AG04449 (cell line): Measurements from ENCODE around the gene TAMALIN.

Source experiments
- CTCF ChIA-PET: fragments of 350-600 bp; formaldehyde crosslinking; extraction: SDS; loops from one replicate; lab custom pipeline; 2021; ENCODE audit warnings: antibody characterized with exemption; lab: Yijun Ruan, JAX
- POLR2A ChIA-PET: fragments of 400-600, 350-600 bp; formaldehyde crosslinking; extraction: SDS; loops from one replicate; lab custom pipeline; 2020; ENCODE audit warnings: antibody characterized with exemption, inconsistent platforms; lab: Yijun Ruan, JAX
- DNase-seq: peaks from one replicate; pipeline ENCODE4 v3.0.0-alpha.2; 2010; ENCODE audit warnings: low read depth, low spot score
- H3K4me3 ChIP-seq: 2 replicates; pipeline ENCODE4 v1.5.1; 2011; ENCODE audit warnings: low read depth, mild to moderate bottlenecking, control low read depth, low read length
- TF ChIP-seq, protein P1 (sequence below): IDR thresholded peaks from one replicate; pipeline ENCODE4 v1.5.1; 2011; ENCODE audit warnings: mild to moderate bottlenecking, moderate library complexity, low read length, control low read depth, inconsistent platforms; ENCODE audit not compliant: insufficient read depth; ENCODE audit errors: missing control alignments

Gene TAMALIN

DNA sequence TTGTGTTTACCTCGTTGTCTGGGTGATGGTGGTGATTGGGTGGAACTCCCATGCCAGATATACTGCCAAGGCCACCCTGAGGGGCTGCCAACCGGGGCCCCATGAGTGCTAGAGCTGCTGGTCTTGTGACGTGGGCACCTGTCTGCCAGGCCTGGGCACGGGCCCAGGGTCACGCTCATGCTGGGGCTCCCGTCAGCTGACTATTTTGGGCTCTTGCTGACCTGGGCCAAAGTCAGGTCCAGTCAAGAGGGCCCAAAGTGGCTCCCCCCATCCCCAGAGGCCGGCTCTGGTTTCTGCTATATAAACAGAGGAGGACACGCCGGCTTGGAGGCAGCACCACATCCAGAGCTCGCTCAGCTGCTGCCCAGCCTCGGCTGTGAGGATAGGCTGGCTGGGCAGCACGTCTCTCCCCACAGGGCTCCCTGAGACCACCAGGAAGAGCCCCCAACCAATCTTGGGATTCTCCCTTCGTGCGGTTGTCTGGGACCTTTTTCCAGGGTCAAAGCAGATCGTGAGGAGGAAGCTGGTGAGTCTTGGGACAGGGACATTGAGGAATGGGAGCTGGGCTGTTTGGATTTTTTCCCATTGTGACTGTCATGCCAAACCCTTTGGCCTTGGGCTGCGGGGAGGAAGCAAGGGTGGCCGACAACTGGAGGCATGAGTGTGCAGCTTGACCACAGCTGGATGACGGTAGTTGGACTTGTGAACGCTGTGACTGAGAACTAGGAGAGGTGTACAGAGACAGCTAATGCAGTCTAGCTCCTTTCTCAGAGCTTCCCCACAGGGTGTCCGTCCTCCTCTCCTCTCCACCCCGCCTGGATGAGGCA is 36.9 kb downstream of the TAMALIN start:
- CTCF ChIA-PET = interaction anchor here (0.7 to 32.6 kb wide), 6 partner anchors 13 to 145 kb away, joined by 3 to 1695 read pairs (median 7); partner anchors contain the start of genes ATG101, NR4A1 and SMIM41
- POLR2A ChIA-PET = interaction anchor here (0.5 to 1.3 kb wide), 3 partner anchors 11 to 50 kb away, joined by 3 to 5 read pairs (median 3); no protein-coding TSS in a partner anchor
- TF ChIP-seq, protein P1, sequence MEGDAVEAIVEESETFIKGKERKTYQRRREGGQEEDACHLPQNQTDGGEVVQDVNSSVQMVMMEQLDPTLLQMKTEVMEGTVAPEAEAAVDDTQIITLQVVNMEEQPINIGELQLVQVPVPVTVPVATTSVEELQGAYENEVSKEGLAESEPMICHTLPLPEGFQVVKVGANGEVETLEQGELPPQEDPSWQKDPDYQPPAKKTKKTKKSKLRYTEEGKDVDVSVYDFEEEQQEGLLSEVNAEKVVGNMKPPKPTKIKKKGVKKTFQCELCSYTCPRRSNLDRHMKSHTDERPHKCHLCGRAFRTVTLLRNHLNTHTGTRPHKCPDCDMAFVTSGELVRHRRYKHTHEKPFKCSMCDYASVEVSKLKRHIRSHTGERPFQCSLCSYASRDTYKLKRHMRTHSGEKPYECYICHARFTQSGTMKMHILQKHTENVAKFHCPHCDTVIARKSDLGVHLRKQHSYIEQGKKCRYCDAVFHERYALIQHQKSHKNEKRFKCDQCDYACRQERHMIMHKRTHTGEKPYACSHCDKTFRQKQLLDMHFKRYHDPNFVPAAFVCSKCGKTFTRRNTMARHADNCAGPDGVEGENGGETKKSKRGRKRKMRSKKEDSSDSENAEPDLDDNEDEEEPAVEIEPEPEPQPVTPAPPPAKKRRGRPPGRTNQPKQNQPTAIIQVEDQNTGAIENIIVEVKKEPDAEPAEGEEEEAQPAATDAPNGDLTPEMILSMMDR = no peak
- H3K4me3 ChIP-seq = no peak overlapping the region
- DNase-seq = no peak

DNA sequence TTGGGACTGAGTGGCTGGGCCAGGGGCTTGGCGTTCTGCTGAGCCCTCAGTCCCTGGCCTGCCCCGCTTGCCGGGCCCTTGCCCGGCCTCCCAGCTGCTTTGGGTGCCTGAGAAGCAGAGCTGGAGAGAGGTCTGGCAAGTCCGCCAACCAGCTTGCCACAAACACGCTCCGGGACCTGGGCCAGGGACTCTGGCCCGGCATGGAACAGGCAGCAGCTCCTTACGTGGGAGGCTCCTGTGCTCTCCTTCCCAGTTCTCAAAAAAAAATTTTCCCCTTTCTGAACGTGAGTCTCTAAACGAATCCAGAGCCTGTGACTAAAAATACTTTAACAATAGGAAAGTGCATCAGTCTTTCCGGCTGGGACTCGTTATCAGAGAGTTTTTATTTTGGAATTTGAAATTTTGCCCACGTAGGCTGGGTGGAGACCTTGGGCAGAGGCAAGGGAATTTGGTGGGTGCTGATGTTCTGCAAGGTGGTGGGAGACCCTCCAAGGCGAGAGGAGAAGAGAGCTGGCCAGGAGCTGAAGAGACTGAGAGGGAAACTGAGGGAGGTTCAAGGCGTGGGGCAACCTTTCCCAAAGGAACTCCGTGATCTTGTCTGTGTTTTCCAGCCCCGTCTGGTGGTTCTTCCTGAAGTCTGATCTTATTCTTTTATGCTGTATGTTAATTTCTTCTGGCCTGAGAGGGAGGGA is 37.7 kb downstream of the TAMALIN start:
- POLR2A ChIA-PET = interaction anchor here (1.2 to 1.3 kb wide), 2 partner anchors 12 to 27 kb away, joined by 3 to 5 read pairs; no protein-coding TSS in a partner anchor
- no peak overlapping the region for H3K4me3 ChIP-seq
- TF ChIP-seq, protein P1 = no peak
- DNase-seq = no peak
- CTCF ChIA-PET = interaction anchor here (0.7 to 32.6 kb wide), 6 partner anchors 13 to 145 kb away, joined by 3 to 1695 read pairs (median 7); partner anchors contain the start of genes ATG101, NR4A1 and SMIM41

DNA sequence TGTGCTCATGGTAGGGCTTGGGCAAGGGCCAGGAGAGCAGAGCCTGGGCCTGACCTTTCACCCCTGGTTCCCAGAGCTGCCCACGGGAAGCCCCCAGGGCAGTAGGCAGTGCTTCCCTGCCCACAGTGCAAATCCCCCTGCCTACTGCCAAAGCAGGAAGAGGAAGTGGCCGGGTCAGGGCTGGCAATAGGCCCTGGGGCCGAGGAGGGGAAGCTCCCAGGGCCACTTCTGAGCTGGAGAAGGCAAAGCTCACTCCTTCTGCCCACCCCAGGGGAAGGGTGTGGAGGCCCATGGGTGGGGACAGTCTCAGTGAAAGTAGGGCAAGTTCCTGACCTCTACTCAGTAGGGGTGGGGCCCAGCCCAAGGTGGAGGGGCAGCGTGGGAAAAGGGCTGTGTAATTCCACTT is 39.1 kb downstream of the TAMALIN start:
- CTCF ChIA-PET = interaction anchor here (2.6 to 32.6 kb wide), 3 partner anchors 20 to 27 kb away, joined by 8 to 1695 read pairs (median 64); partner anchors contain the start of genes ATG101, NR4A1 and SMIM41
- TF ChIP-seq, protein P1 = no peak
- no peak for DNase-seq
- no peak overlapping the region for H3K4me3 ChIP-seq
- POLR2A ChIA-PET = no interaction called here

DNA sequence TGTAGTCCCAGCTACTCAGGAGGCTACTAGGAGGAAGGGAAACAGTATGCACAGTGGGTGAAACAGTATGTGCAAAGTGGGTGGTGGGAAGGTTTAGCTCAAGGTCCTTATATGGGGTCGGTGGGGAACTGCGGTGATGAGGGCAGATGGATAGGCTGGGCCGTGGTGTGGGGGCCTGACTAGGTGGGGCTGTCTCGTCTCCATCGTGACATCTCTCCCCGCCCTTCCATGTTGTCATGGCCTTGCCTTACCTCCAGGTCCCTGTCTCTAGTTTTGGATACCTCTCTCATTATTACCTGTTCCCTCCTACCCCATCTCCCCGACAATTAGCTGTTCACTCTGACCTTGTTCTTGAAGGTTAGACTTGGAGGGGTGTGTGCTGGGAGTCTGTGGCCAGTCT is 40.1 kb downstream of the TAMALIN start:
- DNase-seq = no peak
- TF ChIP-seq, protein P1 = no peak
- no peak overlapping the region for H3K4me3 ChIP-seq
- POLR2A ChIA-PET = interaction anchor here (0.9 kb wide), 1 partner anchor 25 kb away, joined by 3 read pairs; no protein-coding TSS in a partner anchor
- CTCF ChIA-PET = interaction anchor here (1.2 to 32.6 kb wide), 4 partner anchors 10 to 26 kb away, joined by 3 to 1695 read pairs (median 34); partner anchors contain the start of genes ATG101, NR4A1 and SMIM41

DNA sequence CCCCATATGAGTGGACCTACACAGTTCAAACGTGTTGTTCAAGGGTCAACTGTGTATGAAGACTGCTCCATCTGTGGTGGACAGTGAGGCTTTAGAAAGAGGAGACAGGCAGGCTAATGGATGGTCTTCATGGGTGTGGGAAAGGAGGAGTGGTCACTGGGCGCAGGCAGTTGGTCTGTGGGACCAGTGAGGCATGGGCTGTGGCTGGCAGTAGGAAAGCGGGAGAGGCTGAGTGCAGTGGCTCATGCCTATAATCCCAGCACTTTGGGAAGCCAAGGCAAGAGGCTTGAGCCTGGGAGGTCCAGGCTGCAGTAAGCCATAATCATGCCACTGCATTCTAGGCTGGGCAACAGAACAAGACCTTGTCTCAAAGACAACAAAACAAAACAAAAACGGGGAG is 42.5 kb downstream of the TAMALIN start:
- POLR2A ChIA-PET = no interaction called here
- H3K4me3 ChIP-seq = no peak overlapping the region
- TF ChIP-seq, protein P1 = no peak
- CTCF ChIA-PET = interaction anchor here (7.2 to 32.6 kb wide), 2 partner anchors 23 kb away, joined by 64 to 1695 read pairs; partner anchors contain the start of genes ATG101, NR4A1 and SMIM41
- no peak for DNase-seq
